ENCODE data around the gene LGALS7B. TPM values are rescaled to one million over a fixed set of nuclear protein-coding genes. Genes with fewer than 3 reads are reported as not detected.
A peak's percentile ranks its signal among the peaks of the same experiment; 100 is the strongest.
"Not testable (repeated sequence)": the region's sequence is repeated elsewhere in the genome, so short reads cannot be mapped to it uniquely, and the experiment has no call there.

Gene LGALS7B
- total RNA-seq, 1 experiment from 2014 or later: 1.2 TPM

- H3K4me1 Mint-ChIP-seq: 0 out of 2 replicates have a peak, but pooled peaks cover 3% of the 10 kb centered on the region
- ChIA-PET POLR2A (interaction anchor here (0.7 kb wide), 1 partner anchor 158 kb away, joined by 4 read pairs; no protein-coding TSS in a partner anchor), CTCF (no interaction called here)
- TF ChIP-seq TEAD4 (CRISPR knock-in tag; IDR thresholded peaks at IDR 0.05) (no peak), GABPB1 (CRISPR knock-in tag; IDR thresholded peaks at IDR 0.05) (peak; percentile 19; the same call in 1 of the 2 replicates)
- H3K27ac Mint-ChIP-seq: no peak overlapping the region
- H3K36me3 Mint-ChIP-seq: no peaks in the 10 kb centered on the region
- no peak for DNase-seq (ENCODE audit: low spot score)
- peaks cover 25% of the 10 kb centered on the region for H3K27me3 Mint-ChIP-seq (ENCODE audit: low read depth)
- H3K4me3 Mint-ChIP-seq: no peak overlapping the region
- H3K9me3 Mint-ChIP-seq: no peaks in the 10 kb centered on the region
- no peak for ATAC-seq
Observed at GRCh38 chr19:38784224-38784623, 4.8 kb upstream of the LGALS7B start.

- ChIA-PET POLR2A (no interaction called here), CTCF (no interaction called here)
- TF ChIP-seq PRRX2 (CRISPR knock-in tag; IDR thresholded peaks at IDR 0.05) (no peak), ERG (CRISPR knock-in tag; IDR thresholded peaks at IDR 0.05) (no peak), ZSCAN18 (CRISPR knock-in tag; IDR thresholded peaks at IDR 0.05) (no peak), ELF4 (CRISPR knock-in tag; IDR thresholded peaks at IDR 0.05; ENCODE audit: low read depth) (no peak), TCF7 (CRISPR knock-in tag; IDR thresholded peaks at IDR 0.05; ENCODE audit: low read depth) (no peak), ZBTB21 (CRISPR knock-in tag; IDR thresholded peaks at IDR 0.05; ENCODE audit: borderline replicate concordance) (no peak), ZNF317 (CRISPR knock-in tag; IDR thresholded peaks at IDR 0.05; ENCODE audit: borderline replicate concordance, low read depth) (no peak), ZNF121 (CRISPR knock-in tag; IDR thresholded peaks at IDR 0.05) (no peak), HMGA2 (CRISPR knock-in tag; IDR thresholded peaks at IDR 0.05) (no peak), HMGXB4 (CRISPR knock-in tag; IDR thresholded peaks at IDR 0.05) (no peak), ATF3 (CRISPR knock-in tag; conservative IDR thresholded peaks at IDR 0.05) (no peak), CREM (CRISPR knock-in tag; IDR thresholded peaks at IDR 0.05) (no peak), NFATC4 (CRISPR knock-in tag; IDR thresholded peaks at IDR 0.05) (no peak), MXD4 (CRISPR knock-in tag; IDR thresholded peaks at IDR 0.05; ENCODE audit: borderline replicate concordance) (no peak), CDX4 (CRISPR knock-in tag; IDR thresholded peaks at IDR 0.05; ENCODE audit: borderline replicate concordance) (no peak)
- TF ChIP-seq, protein P1, sequence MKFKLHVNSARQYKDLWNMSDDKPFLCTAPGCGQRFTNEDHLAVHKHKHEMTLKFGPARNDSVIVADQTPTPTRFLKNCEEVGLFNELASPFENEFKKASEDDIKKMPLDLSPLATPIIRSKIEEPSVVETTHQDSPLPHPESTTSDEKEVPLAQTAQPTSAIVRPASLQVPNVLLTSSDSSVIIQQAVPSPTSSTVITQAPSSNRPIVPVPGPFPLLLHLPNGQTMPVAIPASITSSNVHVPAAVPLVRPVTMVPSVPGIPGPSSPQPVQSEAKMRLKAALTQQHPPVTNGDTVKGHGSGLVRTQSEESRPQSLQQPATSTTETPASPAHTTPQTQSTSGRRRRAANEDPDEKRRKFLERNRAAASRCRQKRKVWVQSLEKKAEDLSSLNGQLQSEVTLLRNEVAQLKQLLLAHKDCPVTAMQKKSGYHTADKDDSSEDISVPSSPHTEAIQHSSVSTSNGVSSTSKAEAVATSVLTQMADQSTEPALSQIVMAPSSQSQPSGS (CRISPR knock-in tag; IDR thresholded peaks at IDR 0.05; ENCODE audit: borderline replicate concordance, low read depth): no peak
- TF ChIP-seq, protein P2, sequence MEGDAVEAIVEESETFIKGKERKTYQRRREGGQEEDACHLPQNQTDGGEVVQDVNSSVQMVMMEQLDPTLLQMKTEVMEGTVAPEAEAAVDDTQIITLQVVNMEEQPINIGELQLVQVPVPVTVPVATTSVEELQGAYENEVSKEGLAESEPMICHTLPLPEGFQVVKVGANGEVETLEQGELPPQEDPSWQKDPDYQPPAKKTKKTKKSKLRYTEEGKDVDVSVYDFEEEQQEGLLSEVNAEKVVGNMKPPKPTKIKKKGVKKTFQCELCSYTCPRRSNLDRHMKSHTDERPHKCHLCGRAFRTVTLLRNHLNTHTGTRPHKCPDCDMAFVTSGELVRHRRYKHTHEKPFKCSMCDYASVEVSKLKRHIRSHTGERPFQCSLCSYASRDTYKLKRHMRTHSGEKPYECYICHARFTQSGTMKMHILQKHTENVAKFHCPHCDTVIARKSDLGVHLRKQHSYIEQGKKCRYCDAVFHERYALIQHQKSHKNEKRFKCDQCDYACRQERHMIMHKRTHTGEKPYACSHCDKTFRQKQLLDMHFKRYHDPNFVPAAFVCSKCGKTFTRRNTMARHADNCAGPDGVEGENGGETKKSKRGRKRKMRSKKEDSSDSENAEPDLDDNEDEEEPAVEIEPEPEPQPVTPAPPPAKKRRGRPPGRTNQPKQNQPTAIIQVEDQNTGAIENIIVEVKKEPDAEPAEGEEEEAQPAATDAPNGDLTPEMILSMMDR (IDR thresholded peaks at IDR 0.05): no peak
- DNase-seq (ENCODE audit: low spot score) (no peak), ATAC-seq (no peak)
- no peaks in the 10 kb centered on the region for H3K36me3 Mint-ChIP-seq
- H3K9me3 Mint-ChIP-seq: no peaks in the 10 kb centered on the region
- H3K4me3 Mint-ChIP-seq: no peak overlapping the region
- no peak overlapping the region for H3K27ac Mint-ChIP-seq
- peaks cover 23% of the 10 kb centered on the region for H3K27me3 Mint-ChIP-seq (ENCODE audit: low read depth)
- 0 out of 2 replicates have a peak, but pooled peaks cover 3% of the 10 kb centered on the region for H3K4me1 Mint-ChIP-seq
Observed at GRCh38 chr19:38785187-38785699, 3.8 kb upstream of the LGALS7B start.

- POLR2A ChIA-PET; DNase-seq (ENCODE audit: low spot score); H3K4me1 Mint-ChIP-seq; ATAC-seq; H3K36me3 Mint-ChIP-seq; H3K9me3 Mint-ChIP-seq; H3K4me3 Mint-ChIP-seq; H3K27ac Mint-ChIP-seq: not testable (repeated sequence)
- H3K27me3 Mint-ChIP-seq (ENCODE audit: low read depth): peaks cover 23% of the 10 kb centered on the region
- CTCF ChIA-PET: interaction anchor here (2.9 kb wide), 1 partner anchor 16 kb away, joined by 26 read pairs; no protein-coding TSS in a partner anchor
Observed at GRCh38 chr19:38786061-38786460, 2.9 kb upstream of the LGALS7B start.
